Measurements from ENCODE around the gene NRG3.

The NRG3 gene

GRCh38 chr10:82266438-82266837 is 391.4 kb downstream of the NRG3 start:
- Histone ChIP-seq H3K4me3 (ENCODE audit: low read depth, low read length) (no peak overlapping the region), H3K4me1 (no peaks in the 10 kb centered on the region), H3K27ac (no peak overlapping the region), H2AFZ (no peak overlapping the region), H3K36me3 (ENCODE audit: control insufficient read depth, insufficient read depth, low read length) (no peaks in the 10 kb centered on the region), H3K79me2 (no peaks in the 10 kb centered on the region), H3K27me3 (ENCODE audit: control insufficient read depth, insufficient read depth, low read length) (no peaks in the 10 kb centered on the region), H3K4me2 (ENCODE audit: low read length) (no peak overlapping the region), H3K9me3 (ENCODE audit: control insufficient read depth, low read length) (peaks cover 2% of the 10 kb centered on the region), H3K9ac (no peak overlapping the region)
- TF ChIP-seq CTCF (IDR thresholded peaks at IDR 0.05) = no peak

- Histone ChIP-seq H3K4me3 (ENCODE audit: low read depth, low read length) (no peak overlapping the region), H3K27me3 (ENCODE audit: control insufficient read depth, insufficient read depth, low read length) (no peaks in the 10 kb centered on the region)
Measured at GRCh38 chr10:82267014-82267413, 392.0 kb downstream of the NRG3 start.

DNA sequence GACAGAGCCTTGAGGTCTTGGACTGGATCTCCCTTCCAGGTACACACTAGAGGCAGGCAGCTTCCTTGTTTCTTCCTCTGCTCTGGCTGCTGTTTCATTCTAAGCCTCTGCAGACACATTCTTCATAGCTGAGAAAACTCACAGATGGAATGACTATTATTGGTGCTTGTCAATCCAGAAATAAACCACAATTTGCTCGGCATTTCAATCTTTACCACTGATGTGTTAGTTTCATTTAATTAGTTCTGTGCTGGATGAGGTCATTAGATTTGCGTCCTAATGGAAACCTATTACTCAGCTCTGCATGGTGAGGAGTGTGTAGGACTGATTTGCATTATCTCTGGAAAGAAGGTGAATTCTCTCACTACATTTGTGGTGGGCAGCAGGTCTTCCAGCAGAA is 392.5 kb downstream of the NRG3 start:
- Histone ChIP-seq H3K27me3 (ENCODE audit: control insufficient read depth, insufficient read depth, low read length) (no peaks in the 10 kb centered on the region), H3K4me1 (no peaks in the 10 kb centered on the region), H3K4me2 (ENCODE audit: low read length) (no peak overlapping the region), H3K27ac (no peak overlapping the region), H3K4me3 (ENCODE audit: low read depth, low read length) (no peak overlapping the region), H2AFZ (no peak overlapping the region), H3K9me3 (ENCODE audit: control insufficient read depth, low read length) (peaks cover 2% of the 10 kb centered on the region), H3K9ac (no peak overlapping the region), H3K79me2 (no peaks in the 10 kb centered on the region), H3K36me3 (ENCODE audit: control insufficient read depth, insufficient read depth, low read length) (no peaks in the 10 kb centered on the region)
- TF ChIP-seq CTCF (IDR thresholded peaks at IDR 0.05) = no peak

More at GRCh38 chr10:82267014-82267413, 392.0 kb downstream of the NRG3 start:
- Histone ChIP-seq H3K36me3 (ENCODE audit: control insufficient read depth, insufficient read depth, low read length) (no peaks in the 10 kb centered on the region), H3K4me1 (no peaks in the 10 kb centered on the region), H3K9me3 (ENCODE audit: control insufficient read depth, low read length) (peaks cover 2% of the 10 kb centered on the region), H3K9ac (no peak overlapping the region), H3K27ac (no peak overlapping the region), H3K79me2 (no peaks in the 10 kb centered on the region), H3K4me2 (ENCODE audit: low read length) (no peak overlapping the region), H2AFZ (no peak overlapping the region)
- no peak for TF ChIP-seq CTCF (IDR thresholded peaks at IDR 0.05)

- TF ChIP-seq CTCF (IDR thresholded peaks at IDR 0.05) = no peak
- no peaks in the 10 kb centered on the region for H3K79me2 ChIP-seq
Measured at GRCh38 chr10:82267960-82268359, 393.0 kb downstream of the NRG3 start.

DNA sequence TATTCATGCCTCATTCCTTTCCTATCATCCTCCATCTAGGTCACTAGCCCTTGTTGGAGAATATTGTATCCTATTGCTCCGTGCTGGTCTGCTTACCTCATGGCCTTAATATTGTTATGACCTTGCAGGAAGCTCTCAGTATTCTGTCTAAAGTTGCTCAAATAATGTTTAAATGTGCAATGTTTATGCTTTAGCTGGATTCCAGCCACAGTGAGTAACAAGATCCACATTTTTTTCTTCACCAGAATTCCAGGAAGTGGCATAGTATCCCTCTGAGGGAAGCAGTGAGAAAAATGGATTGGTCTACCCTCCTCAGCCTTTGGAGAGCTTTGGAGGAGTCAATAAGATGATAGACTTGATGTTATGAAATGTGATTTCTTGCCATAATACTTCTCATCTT is 402.6 kb downstream of the NRG3 start:
- Histone ChIP-seq H3K4me3 (ENCODE audit: low read depth, low read length) (no peak overlapping the region), H3K36me3 (ENCODE audit: control insufficient read depth, insufficient read depth, low read length) (no peaks in the 10 kb centered on the region), H3K27ac (no peak overlapping the region), H3K4me2 (ENCODE audit: low read length) (no peak overlapping the region), H3K27me3 (ENCODE audit: control insufficient read depth, insufficient read depth, low read length) (no peaks in the 10 kb centered on the region), H3K4me1 (no peaks in the 10 kb centered on the region), H3K9ac (no peak overlapping the region), H2AFZ (no peak overlapping the region), H3K9me3 (ENCODE audit: control insufficient read depth, low read length) (no peaks in the 10 kb centered on the region), H3K79me2 (no peaks in the 10 kb centered on the region)
- TF ChIP-seq CTCF (IDR thresholded peaks at IDR 0.05) = no peak

More at GRCh38 chr10:82267960-82268359, 393.0 kb downstream of the NRG3 start:
- Histone ChIP-seq H3K9me3 (ENCODE audit: control insufficient read depth, low read length) (peaks cover 2% of the 10 kb centered on the region), H2AFZ (no peak overlapping the region), H3K4me3 (ENCODE audit: low read depth, low read length) (no peak overlapping the region), H3K4me1 (no peaks in the 10 kb centered on the region), H3K27ac (no peak overlapping the region), H3K27me3 (ENCODE audit: control insufficient read depth, insufficient read depth, low read length) (no peaks in the 10 kb centered on the region), H3K36me3 (ENCODE audit: control insufficient read depth, insufficient read depth, low read length) (no peaks in the 10 kb centered on the region), H3K9ac (no peak overlapping the region), H3K4me2 (ENCODE audit: low read length) (no peak overlapping the region)

All from parathyroid adenoma (tissue), 2 donors.